HCT116 (cell line): Measurements from ENCODE around the gene NIFK. TPM values are rescaled to one million over a fixed set of nuclear protein-coding genes. Genes with fewer than 3 reads are reported as not detected.

Source experiments
- ATAC-seq: fragments of 200-7000 bp; cut with Tn5 transposase; 2 replicates; pipeline ENCODE4 v1.9.1; 2020; ENCODE audit warnings: mild to moderate bottlenecking, moderate library complexity
- BruUV-seq: library from RNA; stranded (reverse); fragments of 400-500 nt; replicated peaks from 2 replicates; lab custom pipeline; 2021; lab: Mats Ljungman, UMichigan
- CTCF ChIA-PET: fragments of 300-600 bp; sonication (Branson Sonifier 250); formaldehyde crosslinking; loops from one replicate; lab custom pipeline; 2021; ENCODE audit warnings: antibody characterized with exemption; lab: Charles Lee
- POLR2A ChIA-PET: fragments of 300-600, 350-600 bp; sonication (Branson Sonifier 250); formaldehyde crosslinking; loops from one replicate; lab custom pipeline; 2021; ENCODE audit warnings: antibody characterized with exemption; lab: Charles Lee
- RAD21 ChIA-PET, 2 experiments: fragments of 300-600 bp; sonication (Branson Sonifier 250); formaldehyde crosslinking; loops; one replicate each; lab custom pipeline; 2023; ENCODE audit warnings: low total read pairs in 2 of 2; ENCODE audit not compliant: uncharacterized antibody in 2 of 2, unreplicated experiment in 2 of 2, low non-redundant PET in 1 of 2; lab: Charles Lee
- DNase-seq: peaks from one replicate; pipeline ENCODE4 v3.0.0-alpha.2; 2010; ENCODE audit warnings: low read depth, low spot score
- H2AFZ ChIP-seq: fragments of 200-600 bp; shearing (Covaris generic), sonication (generic); 2 replicates; pipeline ENCODE4 v1.6.1; 2017; ENCODE audit warnings: low read depth, mixed run types, mixed read lengths, antibody characterized with exemption, low read length; ENCODE audit not compliant: poor library complexity, severe bottlenecking
- H3K27ac ChIP-seq: 2 replicates; pipeline ENCODE4 v1.5.1; 2012; ENCODE audit warnings: low read depth, low read length
- H3K27me3 ChIP-seq: fragments of 200-600 bp; sonication (generic); 2 replicates; pipeline ENCODE4 v1.6.1; 2016; ENCODE audit warnings: mixed run types, low read length, mixed read lengths; ENCODE audit not compliant: insufficient read depth
- H3K36me3 ChIP-seq, 2 experiments: fragments of 200-500 bp in 1 of 2; fragments of 200-600 bp in 1 of 2; sonication (Bioruptor generic) in 1 of 2; sonication (generic) in 1 of 2; 2 replicates each; pipeline versions ENCODE4 v1.5.1 to v1.6.1; 2014 to 2016; ENCODE audit warnings: low read length in 2 of 2, inconsistent platforms in 1 of 2, mixed read lengths in 1 of 2, mixed run types in 1 of 2; ENCODE audit not compliant: insufficient read depth in 2 of 2, control insufficient read depth in 1 of 2
- H3K4me1 ChIP-seq, 2 experiments: fragments of 200-600 bp in 1 of 2; sonication (generic) in 1 of 2; 2 replicates each; pipeline versions ENCODE4 v1.5.1 to v1.6.1; 2012 to 2017; ENCODE audit warnings: low read length in 2 of 2, inconsistent platforms in 1 of 2, mild to moderate bottlenecking in 1 of 2, mixed read lengths in 1 of 2, mixed run types in 1 of 2, moderate library complexity in 1 of 2; ENCODE audit not compliant: insufficient read depth in 2 of 2, control insufficient read depth in 1 of 2
- H3K4me2 ChIP-seq: fragments of 200-600 bp; sonication (generic); 2 replicates; pipeline ENCODE4 v1.6.1; 2017; ENCODE audit warnings: mixed run types, low read length, mixed read lengths
- H3K4me3 ChIP-seq, 2 experiments: fragments of 200-600 bp in 1 of 2; sonication (generic) in 1 of 2; replicated peaks in 1 of 2; 2 replicates each; pipeline ENCODE4 v1.5.1; 2011 to 2016; ENCODE audit warnings: low read length in 2 of 2, control low read depth in 1 of 2, low read depth in 1 of 2, mild to moderate bottlenecking in 1 of 2, mixed read lengths in 1 of 2, mixed run types in 1 of 2
- H3K79me2 ChIP-seq: fragments of 200-600 bp; sonication (generic); 2 replicates; pipeline ENCODE4 v1.6.1; 2017; ENCODE audit warnings: mild to moderate bottlenecking, mixed run types, low read length, moderate library complexity, mixed read lengths; ENCODE audit not compliant: insufficient read depth
- H3K9ac ChIP-seq: fragments of 200-600 bp; sonication (generic); 2 replicates; pipeline ENCODE4 v1.6.1; 2016; ENCODE audit warnings: low read length, mixed read lengths
- H3K9me2 ChIP-seq: fragments of 200-600 bp; sonication (generic), shearing (Covaris generic); 2 replicates; pipeline ENCODE4 v1.6.1; 2017; ENCODE audit warnings: mixed run types, mild to moderate bottlenecking, moderate library complexity; ENCODE audit not compliant: insufficient read depth
- H3K9me3 ChIP-seq, 2 experiments: fragments of 200-500 bp in 1 of 2; fragments of 200-600 bp in 1 of 2; sonication (Bioruptor generic) in 1 of 2; sonication (generic) in 1 of 2; 2 replicates each; pipeline ENCODE4 v1.6.1; 2014 to 2017; ENCODE audit warnings: low read length in 2 of 2, mixed read lengths in 2 of 2, inconsistent platforms in 1 of 2, low read depth in 1 of 2, mild to moderate bottlenecking in 1 of 2, mixed run types in 1 of 2, moderate library complexity in 1 of 2; ENCODE audit not compliant: control insufficient read depth in 1 of 2, insufficient read depth in 1 of 2
- H4K20me1 ChIP-seq: fragments of 200-600 bp; sonication (generic), shearing (Covaris generic); 2 replicates; pipeline ENCODE4 v1.6.1; 2017; ENCODE audit warnings: mixed run types, mild to moderate bottlenecking, moderate library complexity; ENCODE audit not compliant: insufficient read depth
- REST ChIP-seq: IDR thresholded peaks from 2 replicates; pipeline ENCODE4 v1.6.1; 2012; ENCODE audit warnings: low read depth
- SRF ChIP-seq: IDR thresholded peaks from 2 replicates; pipeline ENCODE4 v1.6.1; 2012; ENCODE audit warnings: low read depth
- intact Hi-C: fragments of 100-400 bp; cut with micrococcal nuclease; formaldehyde crosslinking; loops from 2 replicates; pipeline ENCODE4 v1.10.0; 2022
- total RNA-seq: library from RNA; stranded (reverse); gene quantifications from one replicate; pipeline ENCODE4 v1.2.1, GENCODE V29; 2021; ENCODE audit not compliant: unreplicated experiment

NIFK gene
- total RNA-seq, 1 experiment from 2014 or later, result 93.2 TPM

GRCh38 chr2:121768143-121768755 is 31.6 kb upstream of the NIFK start (continued):
- TF ChIP-seq REST, result no peak

GRCh38 chr2:121766624-121767023 is 29.9 kb upstream of the NIFK start:
- Histone ChIP-seq H3K27me3 (no peaks in the 10 kb centered on the region), H3K27ac (no peak overlapping the region), H2AFZ (no peak overlapping the region), H3K9me2 (no peaks in the 10 kb centered on the region), H3K9ac (no peak overlapping the region), H3K4me1 (no peaks in the 10 kb centered on the region), H4K20me1 (no peaks in the 10 kb centered on the region), H3K4me3 (no peak overlapping the region), H3K4me2 (no peak overlapping the region), H3K36me3 (peaks cover 18 to 32% of the 10 kb centered on the region in 2 experiments; a peak in 3 of 4 replicates), H3K9me3 (no peaks in the 10 kb centered on the region), H3K79me2 (no peaks in the 10 kb centered on the region)
- DNase-seq, result no peak
- ATAC-seq, result no peak
- TF ChIP-seq SRF, result no peak
- RAD21 ChIA-PET, result no interaction called here
- CTCF ChIA-PET, result no interaction called here
- TSS peak; percentile 47 for BruUV-seq
- POLR2A ChIA-PET, result no interaction called here
- intact Hi-C loops, result no loop called here
